ENCODE data around the gene SPTB.

SPTB gene

GRCh38 chr14:64765740-64766302 is 113.9 kb downstream of the SPTB start:
- no peak for DNase-seq (ENCODE audit: low spot score)

DNA sequence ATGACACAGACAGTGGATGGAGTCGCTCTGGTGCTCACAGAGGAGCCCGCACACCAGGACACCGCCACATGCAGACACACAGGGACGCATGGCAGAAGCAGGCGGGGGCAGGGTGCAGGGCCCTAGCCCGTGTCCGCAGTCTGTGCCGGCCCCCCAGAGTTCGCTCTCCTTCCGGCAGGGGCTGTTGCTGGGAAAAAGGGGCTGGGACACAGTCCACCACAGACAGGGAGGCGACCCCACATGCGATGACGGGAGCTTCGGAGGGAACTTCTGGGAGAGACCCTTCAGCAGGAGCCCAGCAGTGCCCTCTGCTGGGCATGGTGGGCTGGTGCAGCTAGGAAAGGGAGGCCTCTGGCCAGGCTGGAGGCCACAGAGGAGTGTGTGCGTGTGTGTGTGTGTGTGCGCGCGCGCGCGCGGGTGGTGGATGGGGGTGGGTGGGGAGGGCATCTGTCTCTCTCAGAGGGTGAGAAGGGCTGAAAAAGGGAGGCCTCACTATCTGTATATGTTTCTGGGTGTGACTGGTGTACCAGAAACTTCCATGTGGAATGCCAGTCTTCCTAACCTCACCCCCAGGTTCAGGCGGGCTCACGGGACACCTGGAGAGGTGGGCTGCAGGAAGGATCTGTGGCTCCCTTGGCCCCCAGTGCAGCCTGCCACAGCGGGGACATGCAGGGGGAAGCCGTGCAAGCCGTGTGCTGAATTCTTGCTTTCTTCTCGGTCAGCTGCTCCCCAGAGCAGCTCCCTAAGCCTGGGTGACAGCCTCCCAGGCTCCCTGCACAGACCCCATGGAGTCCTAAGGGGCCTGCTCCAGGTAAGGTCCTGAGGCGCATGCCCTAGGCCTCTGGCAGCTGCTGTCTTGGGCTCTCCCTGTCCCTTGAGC is 114.8 kb downstream of the SPTB start:
- DNase-seq (ENCODE audit: low spot score), result peak; percentile 91

DNA sequence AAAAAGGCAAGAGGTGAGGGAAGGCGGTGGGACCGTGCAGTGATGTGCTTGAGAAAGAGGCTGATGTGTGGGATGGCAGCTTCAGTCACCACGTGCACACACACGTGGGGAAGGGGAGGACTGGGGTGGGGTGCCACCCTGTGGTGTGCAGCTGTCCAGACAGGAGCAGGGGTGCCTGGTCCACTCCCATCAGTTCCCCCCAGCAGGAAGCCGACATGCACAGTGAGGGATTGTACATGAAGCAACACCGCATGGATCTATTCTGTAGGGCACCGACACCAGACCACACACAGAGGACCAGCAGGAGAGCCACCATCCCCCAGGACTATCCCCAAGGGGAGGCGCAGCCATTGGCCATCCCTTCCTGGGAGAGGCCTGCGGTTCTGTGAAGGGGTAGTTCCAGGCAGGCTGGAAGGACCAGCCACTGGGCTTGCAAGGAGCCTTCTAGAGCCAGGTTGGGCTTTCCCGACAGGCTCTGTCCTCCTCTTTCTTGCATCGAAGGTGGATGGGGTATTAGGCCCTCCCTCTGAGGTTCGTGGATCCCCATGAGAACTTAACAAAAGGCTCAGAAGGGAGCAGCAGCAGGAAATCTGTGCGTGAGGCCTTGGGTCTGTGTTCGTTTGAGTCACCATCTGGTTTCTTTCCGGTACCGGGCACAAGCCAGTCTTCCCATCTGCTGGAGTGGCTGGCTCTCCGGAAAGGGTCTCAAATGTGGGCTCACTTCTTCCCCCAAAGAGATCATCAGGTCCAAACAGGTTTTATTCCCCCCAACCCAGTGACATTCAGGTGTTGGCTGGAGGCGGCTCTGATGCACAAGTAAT is 115.7 kb downstream of the SPTB start:
- no peak for DNase-seq (ENCODE audit: low spot score)

DNA sequence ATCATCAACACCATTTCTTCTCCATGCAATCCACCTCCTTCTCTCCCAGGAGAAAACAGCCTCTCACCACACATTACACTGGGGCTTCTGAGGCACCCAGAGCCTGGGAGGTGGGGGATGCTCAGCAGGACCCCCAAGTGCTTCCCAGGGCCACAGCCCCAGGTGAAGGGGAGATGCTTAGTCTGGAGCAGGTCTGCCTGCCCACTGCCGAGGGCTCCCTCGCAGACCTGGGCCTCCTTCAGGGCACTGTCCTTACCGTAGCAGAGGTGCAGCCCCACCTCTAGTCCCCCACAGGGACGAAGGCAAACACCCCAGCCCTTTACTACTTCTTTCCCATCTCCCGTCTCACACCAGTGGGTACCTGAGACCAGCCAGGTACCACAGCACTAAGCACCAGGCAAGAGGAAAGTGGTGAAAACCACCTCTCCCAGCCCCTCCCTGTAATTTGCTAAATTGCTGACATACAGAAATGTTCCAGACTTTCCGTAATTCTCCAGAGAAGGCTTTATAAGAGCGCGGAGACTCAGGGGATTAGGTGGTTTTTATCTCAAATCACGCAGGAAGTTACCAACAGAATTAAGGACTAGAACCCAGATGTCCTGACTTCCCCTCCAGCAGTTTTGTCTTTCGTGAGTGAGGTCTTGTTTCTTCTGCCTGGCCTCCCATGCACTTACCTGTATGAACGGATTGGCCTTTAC is 116.5 kb downstream of the SPTB start:
- DNase-seq (ENCODE audit: low spot score), result no peak

DNA sequence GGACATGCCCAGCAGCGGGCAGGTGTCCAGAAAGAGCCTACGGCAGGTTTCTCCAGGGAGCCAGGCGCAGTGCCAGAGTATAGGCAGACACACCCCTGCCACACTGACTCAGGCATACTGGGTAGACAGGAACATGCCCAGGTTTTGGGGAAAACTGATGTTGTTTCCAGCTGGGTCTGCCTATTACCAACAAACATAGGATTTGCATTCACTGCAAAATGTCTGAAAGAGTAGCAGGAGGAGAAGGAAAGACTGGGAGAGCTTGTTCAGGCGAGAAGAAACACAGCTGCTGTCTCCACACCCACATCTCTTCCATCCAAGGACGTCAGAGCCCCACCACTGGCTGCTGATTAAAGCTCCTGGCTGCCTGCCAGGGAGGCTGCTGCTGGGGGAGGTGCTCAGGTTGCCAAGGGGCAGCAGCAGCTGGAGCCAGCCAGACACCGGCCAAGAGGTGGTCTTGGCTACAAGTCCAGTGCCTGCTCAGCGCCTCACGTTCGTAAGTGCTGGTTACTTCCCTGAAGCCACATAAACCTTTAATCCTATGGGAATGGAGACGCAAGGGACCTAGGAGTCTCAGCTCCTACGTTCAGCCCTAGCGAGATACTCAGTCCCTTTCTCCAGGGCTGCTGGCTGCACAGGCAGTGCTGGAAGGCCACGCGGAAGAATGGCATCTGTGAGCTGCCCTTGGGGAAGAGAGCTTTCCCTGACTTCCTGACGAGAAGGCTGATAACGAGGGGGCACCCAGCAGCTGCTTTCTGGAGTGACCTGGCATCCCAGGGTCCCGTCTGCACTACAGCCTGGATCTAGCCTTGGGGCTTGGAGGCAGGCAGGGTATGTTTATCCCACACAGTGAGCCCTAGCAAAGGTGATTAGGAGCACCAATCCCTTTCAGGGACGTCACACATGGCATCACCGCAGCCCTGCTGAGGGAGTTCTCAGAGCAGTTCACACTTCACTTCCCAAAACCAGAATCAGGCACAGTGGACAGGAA is 117.4 kb downstream of the SPTB start:
- DNase-seq (ENCODE audit: low spot score), result no peak

GRCh38 chr14:64761441-64762043 is 118.2 kb downstream of the SPTB start:
- DNase-seq (ENCODE audit: low spot score), result no peak

DNA sequence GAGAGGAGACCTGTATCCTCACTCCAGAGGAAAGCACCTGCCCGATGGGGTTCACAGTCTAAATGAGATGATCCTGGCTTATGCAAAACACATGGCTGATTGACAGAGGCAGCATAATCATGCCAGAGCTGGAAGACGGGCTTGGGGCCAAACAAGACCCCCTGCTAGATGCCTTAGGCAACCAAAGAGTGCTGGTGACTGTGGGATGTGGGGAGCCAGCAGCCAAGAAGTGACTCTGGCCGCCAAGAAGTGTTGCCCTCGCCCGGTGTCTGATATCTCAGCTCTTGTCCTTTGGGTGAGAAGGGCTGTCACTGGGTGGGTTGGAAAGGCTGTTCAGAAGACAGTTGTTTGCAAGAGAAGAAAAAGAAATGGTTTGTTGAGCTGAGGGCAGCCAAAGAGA is 118.8 kb downstream of the SPTB start:
- no peak for DNase-seq (ENCODE audit: low spot score)

- DNase-seq (ENCODE audit: low spot score), result peak; percentile 80
Observed at GRCh38 chr14:64760146-64760755, 119.5 kb downstream of the SPTB start.

DNA sequence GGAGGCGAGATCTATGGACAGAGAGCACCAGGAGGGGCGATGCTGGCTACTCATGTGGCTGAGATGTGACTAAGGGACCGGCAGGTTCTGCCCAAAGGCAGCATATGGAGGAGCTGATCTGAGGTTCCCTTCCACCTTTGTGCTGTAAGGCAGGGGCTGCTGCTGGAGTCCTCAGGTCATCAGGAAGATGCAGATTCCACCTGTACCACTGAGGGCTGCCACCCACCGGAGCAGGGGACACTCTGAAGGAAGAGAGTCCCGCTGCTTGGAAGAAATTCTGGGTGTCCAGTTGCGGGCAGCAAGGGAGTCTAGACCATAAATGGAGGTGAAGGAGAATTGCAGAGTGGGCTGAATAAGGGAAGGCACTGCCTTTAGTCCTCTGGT is 120.2 kb downstream of the SPTB start:
- DNase-seq (ENCODE audit: low spot score), result no peak

DNA sequence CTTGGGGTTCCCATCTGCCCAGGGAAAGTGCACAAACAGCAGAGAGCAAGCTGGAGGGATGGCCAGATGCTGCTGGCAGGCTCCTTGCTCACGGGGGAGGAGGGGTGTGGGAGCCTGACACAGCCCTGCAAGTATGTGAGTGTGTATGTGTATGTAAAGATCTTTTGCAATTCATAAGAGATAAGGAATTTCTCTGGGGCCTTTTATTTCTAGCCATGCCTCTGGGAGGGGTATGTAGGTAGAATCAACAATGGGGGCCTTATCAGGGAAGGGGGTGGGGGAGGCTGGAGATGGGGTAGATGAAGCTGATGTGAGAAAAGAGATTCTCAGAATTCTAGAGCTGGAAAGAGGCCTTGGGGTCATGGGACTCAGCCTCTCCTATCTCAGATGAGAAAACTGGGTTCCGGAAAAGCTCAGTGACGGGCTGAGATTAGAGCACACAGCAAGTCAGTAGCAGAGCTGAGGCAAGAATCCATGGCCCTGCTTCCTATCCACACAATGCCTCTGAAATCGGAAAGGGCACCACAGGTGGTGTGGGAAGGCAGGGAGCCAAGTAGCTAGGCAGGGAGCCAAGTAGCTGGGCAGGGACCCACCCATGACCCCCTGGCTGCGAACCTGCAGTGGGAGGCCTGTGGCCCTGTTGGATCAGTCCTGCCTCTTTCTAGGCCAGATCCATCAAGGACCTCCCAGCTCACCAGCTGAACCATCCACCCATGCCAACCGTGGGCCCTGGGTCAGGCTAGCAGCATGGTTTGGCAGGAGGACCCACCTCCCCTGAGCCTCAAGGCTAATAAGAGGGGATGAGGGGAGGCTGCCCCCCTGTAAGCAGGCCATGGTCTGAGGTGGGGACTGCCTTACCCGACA is 120.8 kb downstream of the SPTB start:
- no peak for DNase-seq (ENCODE audit: low spot score)

DNA sequence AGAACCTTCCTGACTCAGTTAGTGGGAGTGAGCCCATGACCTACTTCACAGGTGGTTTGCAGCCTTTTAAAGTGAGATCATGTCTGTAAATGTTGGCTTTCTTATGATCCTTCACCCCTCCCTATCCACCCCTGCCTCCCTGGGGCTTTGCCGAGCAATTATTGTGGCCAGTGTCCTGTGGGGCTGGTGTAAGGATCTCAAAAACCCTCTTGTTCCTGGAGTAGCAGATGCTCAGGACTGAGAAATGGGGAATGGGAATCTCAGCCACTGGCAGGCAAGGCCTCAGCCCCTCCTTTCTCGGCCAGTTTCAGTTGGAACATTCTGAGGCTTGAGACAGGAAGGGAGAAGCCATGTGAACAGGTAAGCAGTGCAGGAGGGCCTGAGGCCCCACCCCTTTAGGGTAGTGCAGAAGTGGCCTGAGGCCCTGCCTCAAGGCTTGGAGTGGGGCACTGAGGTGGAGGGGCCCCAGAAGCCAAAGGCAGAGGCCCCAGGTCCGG is 121.6 kb downstream of the SPTB start:
- DNase-seq (ENCODE audit: low spot score), result no peak

DNA sequence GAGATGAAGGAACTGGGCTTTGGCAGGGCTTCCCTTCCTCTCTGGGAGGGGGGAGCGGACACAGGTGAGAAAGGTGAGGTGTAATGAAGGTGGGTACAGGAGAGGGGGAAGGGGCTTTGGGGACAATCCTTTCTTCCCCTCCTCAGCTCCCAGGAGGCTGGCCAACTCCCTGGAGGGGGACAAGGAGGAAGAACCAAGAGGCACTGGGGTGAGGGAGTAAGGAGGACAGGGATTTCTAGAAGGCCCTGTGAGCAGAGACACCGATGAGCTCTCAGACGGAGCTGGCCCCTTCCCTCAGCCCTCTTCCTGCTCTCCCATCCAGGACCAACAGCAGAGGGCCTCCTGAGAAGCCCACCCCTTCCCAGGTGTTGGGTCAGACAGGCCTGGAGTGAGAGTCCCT is 122.1 kb downstream of the SPTB start:
- DNase-seq (ENCODE audit: low spot score), result no peak

DNA sequence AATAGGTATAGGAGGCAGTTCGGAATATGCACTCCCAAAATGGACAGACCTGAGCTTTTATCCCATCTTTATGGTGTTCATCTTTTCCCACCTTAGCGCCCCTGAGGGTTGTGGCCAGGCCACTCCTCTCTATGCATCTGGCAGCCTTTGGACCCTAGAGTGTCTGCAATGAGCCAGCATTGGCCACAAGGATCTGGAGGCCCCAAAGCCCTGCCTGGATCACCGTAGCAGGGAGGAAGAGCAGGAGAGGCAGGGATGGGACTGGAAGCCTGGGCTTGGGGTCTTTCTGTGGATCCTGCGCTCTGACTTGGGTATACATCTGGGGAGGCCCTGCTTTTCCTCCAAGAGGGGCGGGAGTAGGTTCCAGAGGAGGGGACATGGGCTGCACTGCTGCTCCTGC is 123.0 kb downstream of the SPTB start:
- DNase-seq (ENCODE audit: low spot score), result no peak

DNA sequence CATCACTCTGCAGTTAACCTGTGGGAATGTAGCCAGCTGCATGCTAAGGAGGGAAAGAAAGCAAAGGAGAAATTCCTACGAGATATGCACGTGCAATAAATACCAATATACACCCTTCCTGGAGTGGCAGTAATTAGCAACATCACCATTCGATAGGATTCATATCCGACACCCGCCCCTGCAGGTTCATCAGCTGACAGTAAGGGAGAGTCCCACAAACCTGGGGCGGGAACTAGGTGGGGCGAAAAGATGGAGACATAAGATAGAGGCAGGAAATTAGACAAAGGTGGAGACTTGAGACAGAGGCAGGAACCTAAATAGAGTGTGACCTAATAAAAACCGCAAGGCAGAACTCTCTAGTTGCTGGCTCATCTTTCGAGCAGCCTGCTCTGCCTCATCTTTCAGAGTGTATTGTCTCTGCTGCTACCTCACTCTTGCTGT is 123.9 kb downstream of the SPTB start:
- DNase-seq (ENCODE audit: low spot score), result no peak

DNA sequence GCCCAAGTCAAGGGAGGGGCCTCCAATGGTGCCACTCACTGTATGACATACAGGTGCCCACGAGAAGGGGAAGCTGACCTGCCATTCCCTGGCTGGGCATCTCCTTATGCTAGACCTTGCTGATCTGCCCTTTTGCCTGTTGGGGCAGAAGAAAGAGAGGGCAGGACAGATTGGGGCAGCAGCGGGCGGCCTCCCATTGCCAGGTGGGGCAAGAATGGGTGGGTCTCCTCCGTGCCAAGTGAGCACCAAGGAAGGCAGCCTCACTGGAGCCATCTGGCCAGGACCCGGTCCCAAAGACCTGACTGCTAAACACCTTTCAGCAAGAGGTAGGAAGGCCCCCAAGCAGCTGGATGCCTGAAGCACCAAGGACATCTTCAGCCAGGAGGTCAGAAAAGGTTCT is 125.0 kb downstream of the SPTB start:
- no peak for DNase-seq (ENCODE audit: low spot score)

DNA sequence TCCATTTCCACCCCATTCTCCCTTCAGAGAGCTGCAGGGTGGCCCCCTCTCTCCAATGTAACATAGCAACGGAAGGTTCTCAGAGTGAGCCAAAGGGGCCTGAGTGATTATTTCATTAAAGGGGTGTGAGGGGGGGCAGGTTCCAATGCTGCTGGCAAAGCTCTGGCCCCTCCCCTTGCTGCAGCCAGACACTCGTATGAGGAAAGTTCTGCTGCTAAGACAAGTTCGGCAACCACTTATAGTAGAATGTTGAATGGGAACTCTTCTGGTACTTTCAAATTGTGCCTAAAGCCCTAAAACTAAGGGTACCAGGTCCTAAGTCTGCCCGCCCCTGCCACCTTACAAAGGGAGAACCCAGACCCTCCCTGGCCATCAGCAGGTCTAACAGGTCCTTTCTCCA is 125.7 kb downstream of the SPTB start:
- no peak for DNase-seq (ENCODE audit: low spot score)

- DNase-seq (ENCODE audit: low spot score), result no peak
Observed at GRCh38 chr14:64753374-64753773, 126.3 kb downstream of the SPTB start.

DNA sequence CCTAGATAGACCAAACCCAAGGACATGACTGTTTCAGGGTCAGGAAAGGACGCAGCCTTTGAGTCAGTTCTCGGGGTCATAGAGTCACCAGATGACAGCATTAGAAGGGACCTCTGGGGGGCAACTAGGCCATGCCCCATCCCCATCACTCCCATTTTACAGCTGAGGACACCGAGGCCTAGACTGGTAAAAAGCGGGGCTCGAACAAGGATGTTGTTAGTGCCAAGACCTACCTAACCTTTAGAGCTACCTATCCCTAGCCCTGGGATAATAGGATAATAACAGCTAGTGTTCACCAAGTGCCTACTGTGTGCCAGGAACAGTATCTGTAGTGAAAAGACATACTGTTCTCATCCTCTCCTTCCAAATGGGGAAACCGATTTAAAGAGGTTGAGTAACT is 126.8 kb downstream of the SPTB start:
- DNase-seq (ENCODE audit: low spot score), result no peak
